ENCODE data around the gene TRNT1. TPM values are rescaled to one million over a fixed set of nuclear protein-coding genes. Genes with fewer than 3 reads are reported as not detected.

Gene TRNT1
- total and polyA plus RNA-seq, 2 donors (not counting 1 experiment from before 2014, with no cell fraction given), result 14.9 to 27.7 TPM

- H3K9ac ChIP-seq (ENCODE audit: insufficient read depth, low read length), result no peak overlapping the region
- H3K79me2 ChIP-seq (ENCODE audit: control insufficient read depth, insufficient read depth, low read length), result no peaks in the 10 kb centered on the region
- DNase-seq (ENCODE audit: low read depth in 2 of 2), result no peak
- no peak overlapping the region for H3K4me2 ChIP-seq (ENCODE audit: extremely low read depth, insufficient read depth, low read length)
- no peaks in the 10 kb centered on the region for H3K4me1 ChIP-seq (ENCODE audit: control insufficient read depth, extremely low read depth, insufficient read depth, low read length)
- H3K27ac ChIP-seq (ENCODE audit: insufficient read depth, low read length), result no peak overlapping the region
- H3K9me3 ChIP-seq (ENCODE audit: control insufficient read depth, insufficient read depth, low read depth, low read length), result no peaks in the 10 kb centered on the region
- H2AFZ ChIP-seq (ENCODE audit: low read length), result no peak overlapping the region
- TF ChIP-seq CTCF (conservative IDR thresholded peaks at IDR 0.05 in 1 of 2, IDR thresholded peaks at IDR 0.05 in 1 of 2; ENCODE audit: low read depth in 1 of 2, low read length in 2 of 2) (no peak), EZH2 (IDR thresholded peaks at IDR 0.05; ENCODE audit: low read length, missing control alignments) (no peak)
- H3K4me3 ChIP-seq (replicated peaks in 1 of 4; ENCODE audit: control extremely low read depth in 1 of 4, insufficient read depth in 1 of 4, low read depth in 3 of 4, low read length in 4 of 4), result no peak overlapping the region
- H3K36me3 ChIP-seq (ENCODE audit: control insufficient read depth, insufficient read depth, low read length), result no peaks in the 10 kb centered on the region
- H4K20me1 ChIP-seq (ENCODE audit: control insufficient read depth, extremely low read depth, insufficient read depth, low read length), result no peaks in the 10 kb centered on the region
- no peaks in the 10 kb centered on the region for H3K27me3 ChIP-seq (ENCODE audit: control insufficient read depth, insufficient read depth, low read length)
Measured at GRCh38 chr3:3089017-3089416, 37.7 kb upstream of the TRNT1 start.

- no peak overlapping the region for H3K4me3 ChIP-seq (replicated peaks in 1 of 4; ENCODE audit: control extremely low read depth in 1 of 4, insufficient read depth in 1 of 4, low read depth in 3 of 4, low read length in 4 of 4)
- H3K9me3 ChIP-seq (ENCODE audit: control insufficient read depth, insufficient read depth, low read depth, low read length), result no peaks in the 10 kb centered on the region
- no peak for DNase-seq (ENCODE audit: low read depth in 2 of 2)
- TF ChIP-seq EZH2 (IDR thresholded peaks at IDR 0.05; ENCODE audit: low read length, missing control alignments) (no peak), CTCF (conservative IDR thresholded peaks at IDR 0.05 in 1 of 2, IDR thresholded peaks at IDR 0.05 in 1 of 2; ENCODE audit: low read depth in 1 of 2, low read length in 2 of 2) (no peak)
- H2AFZ ChIP-seq (ENCODE audit: low read length), result no peak overlapping the region
- no peak overlapping the region for H3K9ac ChIP-seq (ENCODE audit: insufficient read depth, low read length)
- no peak overlapping the region for H3K4me2 ChIP-seq (ENCODE audit: extremely low read depth, insufficient read depth, low read length)
- H3K79me2 ChIP-seq (ENCODE audit: control insufficient read depth, insufficient read depth, low read length), result no peaks in the 10 kb centered on the region
- no peaks in the 10 kb centered on the region for H3K36me3 ChIP-seq (ENCODE audit: control insufficient read depth, insufficient read depth, low read length)
- H4K20me1 ChIP-seq (ENCODE audit: control insufficient read depth, extremely low read depth, insufficient read depth, low read length), result no peaks in the 10 kb centered on the region
- no peak overlapping the region for H3K27ac ChIP-seq (ENCODE audit: insufficient read depth, low read length)
- H3K27me3 ChIP-seq (ENCODE audit: control insufficient read depth, insufficient read depth, low read length), result no peaks in the 10 kb centered on the region
- H3K4me1 ChIP-seq (ENCODE audit: control insufficient read depth, extremely low read depth, insufficient read depth, low read length), result no peaks in the 10 kb centered on the region
Measured at GRCh38 chr3:3097958-3098357, 28.8 kb upstream of the TRNT1 start.

- Histone ChIP-seq H2AFZ (ENCODE audit: low read length) (no peak overlapping the region), H3K36me3 (ENCODE audit: control insufficient read depth, insufficient read depth, low read length) (no peaks in the 10 kb centered on the region), H3K4me3 (replicated peaks in 1 of 4; ENCODE audit: control extremely low read depth in 1 of 4, insufficient read depth in 1 of 4, low read depth in 3 of 4, low read length in 4 of 4) (no peak overlapping the region)
Measured at GRCh38 chr3:3101660-3102458, 24.9 kb upstream of the TRNT1 start.

More at GRCh38 chr3:3101660-3102458, 24.9 kb upstream of the TRNT1 start:
- Histone ChIP-seq H3K79me2 (ENCODE audit: control insufficient read depth, insufficient read depth, low read length) (no peaks in the 10 kb centered on the region), H3K9ac (ENCODE audit: insufficient read depth, low read length) (no peak overlapping the region), H3K27me3 (ENCODE audit: control insufficient read depth, insufficient read depth, low read length) (no peaks in the 10 kb centered on the region), H3K27ac (ENCODE audit: insufficient read depth, low read length) (no peak overlapping the region), H3K9me3 (ENCODE audit: control insufficient read depth, insufficient read depth, low read depth, low read length) (no peaks in the 10 kb centered on the region), H3K4me2 (ENCODE audit: extremely low read depth, insufficient read depth, low read length) (no peak overlapping the region), H4K20me1 (ENCODE audit: control insufficient read depth, extremely low read depth, insufficient read depth, low read length) (no peaks in the 10 kb centered on the region), H3K4me1 (ENCODE audit: control insufficient read depth, extremely low read depth, insufficient read depth, low read length) (no peaks in the 10 kb centered on the region)
- no peak for DNase-seq (ENCODE audit: low read depth in 2 of 2)
- no peak for TF ChIP-seq CTCF (conservative IDR thresholded peaks at IDR 0.05 in 1 of 2, IDR thresholded peaks at IDR 0.05 in 1 of 2; ENCODE audit: low read depth in 1 of 2, low read length in 2 of 2)
- no peak for TF ChIP-seq EZH2 (IDR thresholded peaks at IDR 0.05; ENCODE audit: low read length, missing control alignments)
